ENCODE measurements around the gene MPO.

GRCh38 chr17:58265902-58266875 lies 14.5 kb downstream of the MPO start:
- no peak for TF ChIP-seq POLR2A (IDR thresholded peaks at IDR 0.05; ENCODE audit: low read depth, low read length)
- TF ChIP-seq CTCF (IDR thresholded peaks at IDR 0.05 in 2 of 3, conservative IDR thresholded peaks at IDR 0.05 in 1 of 3; ENCODE audit: control insufficient read depth in 2 of 3, extremely low read depth in 1 of 3, insufficient read depth in 1 of 3, low read depth in 3 of 3, low read length in 3 of 3): no peak
- no peak for TF ChIP-seq EZH2 (IDR thresholded peaks at IDR 0.05; ENCODE audit: borderline replicate concordance, control insufficient read depth, low read depth, low read length)
- TF ChIP-seq DPF2 (IDR thresholded peaks at IDR 0.05): no peak
- TF ChIP-seq SUZ12 (IDR thresholded peaks at IDR 0.05; ENCODE audit: unreplicated experiment): no peak
- TF ChIP-seq NFIC (IDR thresholded peaks at IDR 0.05; ENCODE audit: low read depth, low read length): no peak
- no peak for TF ChIP-seq REST (IDR thresholded peaks at IDR 0.05; ENCODE audit: low read depth, low read length)
- TF ChIP-seq POLR2AphosphoS5 (IDR thresholded peaks at IDR 0.05; ENCODE audit: low read length): no peak
- no peak for TF ChIP-seq MTA3 (IDR thresholded peaks at IDR 0.05; ENCODE audit: borderline replicate concordance, low read length)
- TF ChIP-seq TCF7 (IDR thresholded peaks at IDR 0.05; ENCODE audit: borderline replicate concordance): no peak
- TF ChIP-seq STAT3 (IDR thresholded peaks at IDR 0.05; ENCODE audit: low read depth, low read length): no peak

Data from GM12878 (cell line).